ENCODE measurements around the gene KCNQ5. TPM values are rescaled to one million over a fixed set of nuclear protein-coding genes. Genes with fewer than 3 reads are reported as not detected.

KCNQ5 gene
- total RNA-seq, 1 experiment from 2014 or later, result 9.4 TPM

DNA sequence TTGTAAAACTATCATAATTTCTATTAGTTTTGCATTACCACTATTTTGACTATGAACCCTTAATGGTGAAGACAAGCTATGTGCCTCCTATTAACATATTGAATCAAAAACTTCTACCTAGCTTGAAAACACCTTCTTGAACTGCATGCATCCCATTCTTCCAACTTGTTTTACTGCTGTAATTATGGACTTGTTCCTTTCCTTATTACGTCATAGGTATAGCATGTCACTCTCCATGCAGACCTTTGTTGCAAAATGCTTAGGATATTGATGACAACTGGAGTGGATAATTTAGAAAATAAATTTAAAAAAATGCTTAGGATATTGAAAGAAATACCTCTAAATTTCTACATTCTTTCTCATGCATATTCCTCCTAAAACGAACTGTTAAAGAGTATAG is 219.3 kb downstream of the KCNQ5 start:
- no peaks in the 10 kb centered on the region for H3K4me1 ChIP-seq (ENCODE audit: control insufficient read depth, insufficient read depth, low read length)
- TF ChIP-seq, protein P1, sequence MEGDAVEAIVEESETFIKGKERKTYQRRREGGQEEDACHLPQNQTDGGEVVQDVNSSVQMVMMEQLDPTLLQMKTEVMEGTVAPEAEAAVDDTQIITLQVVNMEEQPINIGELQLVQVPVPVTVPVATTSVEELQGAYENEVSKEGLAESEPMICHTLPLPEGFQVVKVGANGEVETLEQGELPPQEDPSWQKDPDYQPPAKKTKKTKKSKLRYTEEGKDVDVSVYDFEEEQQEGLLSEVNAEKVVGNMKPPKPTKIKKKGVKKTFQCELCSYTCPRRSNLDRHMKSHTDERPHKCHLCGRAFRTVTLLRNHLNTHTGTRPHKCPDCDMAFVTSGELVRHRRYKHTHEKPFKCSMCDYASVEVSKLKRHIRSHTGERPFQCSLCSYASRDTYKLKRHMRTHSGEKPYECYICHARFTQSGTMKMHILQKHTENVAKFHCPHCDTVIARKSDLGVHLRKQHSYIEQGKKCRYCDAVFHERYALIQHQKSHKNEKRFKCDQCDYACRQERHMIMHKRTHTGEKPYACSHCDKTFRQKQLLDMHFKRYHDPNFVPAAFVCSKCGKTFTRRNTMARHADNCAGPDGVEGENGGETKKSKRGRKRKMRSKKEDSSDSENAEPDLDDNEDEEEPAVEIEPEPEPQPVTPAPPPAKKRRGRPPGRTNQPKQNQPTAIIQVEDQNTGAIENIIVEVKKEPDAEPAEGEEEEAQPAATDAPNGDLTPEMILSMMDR (IDR thresholded peaks at IDR 0.05), result no peak
- TF ChIP-seq POLR2AphosphoS5 (IDR thresholded peaks at IDR 0.05; ENCODE audit: low read depth, low read length), result no peak
- no peak for TF ChIP-seq SIN3A (IDR thresholded peaks at IDR 0.05; ENCODE audit: borderline replicate concordance, insufficient read depth, low read depth, low read length)
- TF ChIP-seq, protein P2, sequence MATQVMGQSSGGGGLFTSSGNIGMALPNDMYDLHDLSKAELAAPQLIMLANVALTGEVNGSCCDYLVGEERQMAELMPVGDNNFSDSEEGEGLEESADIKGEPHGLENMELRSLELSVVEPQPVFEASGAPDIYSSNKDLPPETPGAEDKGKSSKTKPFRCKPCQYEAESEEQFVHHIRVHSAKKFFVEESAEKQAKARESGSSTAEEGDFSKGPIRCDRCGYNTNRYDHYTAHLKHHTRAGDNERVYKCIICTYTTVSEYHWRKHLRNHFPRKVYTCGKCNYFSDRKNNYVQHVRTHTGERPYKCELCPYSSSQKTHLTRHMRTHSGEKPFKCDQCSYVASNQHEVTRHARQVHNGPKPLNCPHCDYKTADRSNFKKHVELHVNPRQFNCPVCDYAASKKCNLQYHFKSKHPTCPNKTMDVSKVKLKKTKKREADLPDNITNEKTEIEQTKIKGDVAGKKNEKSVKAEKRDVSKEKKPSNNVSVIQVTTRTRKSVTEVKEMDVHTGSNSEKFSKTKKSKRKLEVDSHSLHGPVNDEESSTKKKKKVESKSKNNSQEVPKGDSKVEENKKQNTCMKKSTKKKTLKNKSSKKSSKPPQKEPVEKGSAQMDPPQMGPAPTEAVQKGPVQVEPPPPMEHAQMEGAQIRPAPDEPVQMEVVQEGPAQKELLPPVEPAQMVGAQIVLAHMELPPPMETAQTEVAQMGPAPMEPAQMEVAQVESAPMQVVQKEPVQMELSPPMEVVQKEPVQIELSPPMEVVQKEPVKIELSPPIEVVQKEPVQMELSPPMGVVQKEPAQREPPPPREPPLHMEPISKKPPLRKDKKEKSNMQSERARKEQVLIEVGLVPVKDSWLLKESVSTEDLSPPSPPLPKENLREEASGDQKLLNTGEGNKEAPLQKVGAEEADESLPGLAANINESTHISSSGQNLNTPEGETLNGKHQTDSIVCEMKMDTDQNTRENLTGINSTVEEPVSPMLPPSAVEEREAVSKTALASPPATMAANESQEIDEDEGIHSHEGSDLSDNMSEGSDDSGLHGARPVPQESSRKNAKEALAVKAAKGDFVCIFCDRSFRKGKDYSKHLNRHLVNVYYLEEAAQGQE (IDR thresholded peaks at IDR 0.05; ENCODE audit: insufficient read depth in 1 of 2, low read depth in 2 of 2, low read length in 1 of 2), result no peak
- TF ChIP-seq TCF7L2 (IDR thresholded peaks at IDR 0.05; ENCODE audit: low read depth, low read length), result no peak
- in situ Hi-C loops (cut with HindIII; ENCODE audit: low pct_unique_long_range_greater_than_20kb, low sequenced_read_pairs) (no loop called here), intact Hi-C loops (cut with micrococcal nuclease; ENCODE audit: unreplicated experiment) (no loop called here)
- no peak overlapping the region for H3K27ac ChIP-seq (ENCODE audit: low read length)
- ATAC-seq (no peak), DNase-seq (ENCODE audit: low read depth, low spot score) (no peak)
- no TSS peak for BruUV-seq (replicated peaks)
- no peak overlapping the region for H3K4me3 ChIP-seq (ENCODE audit: low read depth in 2 of 2, low read length in 2 of 2)
- no peaks in the 10 kb centered on the region for H3K36me3 ChIP-seq (ENCODE audit: control insufficient read depth, insufficient read depth, low read length)
- H3K9me3 ChIP-seq (ENCODE audit: control insufficient read depth, insufficient read depth, low read depth, low read length), result no peaks in the 10 kb centered on the region
- CTCF ChIA-PET, result no interaction called here
- no peaks in the 10 kb centered on the region for H3K27me3 ChIP-seq (ENCODE audit: control insufficient read depth, insufficient read depth, low read length)
- POLR2A ChIA-PET, result interaction anchor here (1.0 kb wide), 1 partner anchor 221 kb away, joined by 5 read pairs; no protein-coding TSS in a partner anchor

DNA sequence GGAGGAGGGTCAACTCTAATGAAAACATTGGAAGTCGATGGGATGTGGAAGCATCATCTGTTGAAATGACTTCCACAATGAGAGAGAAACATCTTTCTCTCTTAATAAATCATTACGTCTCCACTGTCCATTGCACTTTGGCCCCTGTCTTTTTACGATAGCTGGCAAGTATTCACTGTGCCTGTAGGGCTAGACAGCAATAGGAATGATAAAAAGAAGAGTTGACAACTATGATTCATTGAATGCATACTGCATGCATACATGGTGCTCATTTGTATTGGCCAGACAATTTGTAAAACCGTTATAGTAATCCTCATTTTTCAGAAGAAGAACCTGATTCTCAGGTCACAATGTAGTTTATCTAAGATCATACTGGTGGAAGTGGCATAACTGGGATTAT is 220.3 kb downstream of the KCNQ5 start:
- no peak for ATAC-seq
- Histone ChIP-seq H3K9me3 (ENCODE audit: control insufficient read depth, insufficient read depth, low read depth, low read length) (no peaks in the 10 kb centered on the region), H3K27me3 (ENCODE audit: control insufficient read depth, insufficient read depth, low read length) (no peaks in the 10 kb centered on the region), H3K4me3 (ENCODE audit: low read depth in 2 of 2, low read length in 2 of 2) (no peak overlapping the region), H3K36me3 (ENCODE audit: control insufficient read depth, insufficient read depth, low read length) (no peaks in the 10 kb centered on the region), H3K4me1 (ENCODE audit: control insufficient read depth, insufficient read depth, low read length) (no peaks in the 10 kb centered on the region), H3K27ac (ENCODE audit: low read length) (no peak overlapping the region)
- no peak for DNase-seq (ENCODE audit: low read depth, low spot score)
- no TSS peak for BruUV-seq (replicated peaks)
- ChIA-PET POLR2A (no interaction called here), CTCF (no interaction called here)
- in situ Hi-C loops (cut with HindIII; ENCODE audit: low pct_unique_long_range_greater_than_20kb, low sequenced_read_pairs) (no loop called here), intact Hi-C loops (cut with micrococcal nuclease; ENCODE audit: unreplicated experiment) (no loop called here)
- TF ChIP-seq, protein P1 (IDR thresholded peaks at IDR 0.05), result no peak
- TF ChIP-seq, protein P2 (IDR thresholded peaks at IDR 0.05; ENCODE audit: insufficient read depth in 1 of 2, low read depth in 2 of 2, low read length in 1 of 2), result no peak
- TF ChIP-seq TCF7L2 (IDR thresholded peaks at IDR 0.05; ENCODE audit: low read depth, low read length) (no peak), POLR2AphosphoS5 (IDR thresholded peaks at IDR 0.05; ENCODE audit: low read depth, low read length) (no peak), SIN3A (IDR thresholded peaks at IDR 0.05; ENCODE audit: borderline replicate concordance, insufficient read depth, low read depth, low read length) (no peak)

Data from Panc1 (cell line).